Heart left ventricle (tissue), 16 donors: ENCODE measurements around the gene CASZ1. TPM values are rescaled to one million over a fixed set of nuclear protein-coding genes. Genes with fewer than 3 reads are reported as not detected.

ENCODE experiments used
- ATAC-seq, 4 donors: fragments of 200-7000 bp; cut with Tn5 transposase; one replicate each; pipeline ENCODE4 v1.9.1; 2020 to 2022; ENCODE audit warnings: moderate library complexity in 4 of 4, mild to moderate bottlenecking in 3 of 4, moderate number of reproducible peaks in 1 of 4
- DNase-seq, 5 donors: peaks; one replicate each; pipeline ENCODE4 v3.0.0-alpha.2; 2020
- H3K27ac ChIP-seq, 12 donors: fragments of 200-600 bp; sonication (generic) in 4 of 12; one replicate each; pipeline versions ENCODE4 v1.5.0 to v1.8.0; 2016 to 2022; ENCODE audit warnings: mild to moderate bottlenecking in 2 of 12
- H3K27me3 ChIP-seq, 9 donors: fragments of 200-600 bp; sonication (generic) in 2 of 9; one replicate each; pipeline versions ENCODE4 v1.5.1 to v1.8.0; 2016 to 2022; ENCODE audit warnings: mild to moderate bottlenecking in 3 of 9
- H3K36me3 ChIP-seq, 9 donors: fragments of 200-600 bp; sonication (generic) in 2 of 9; one replicate each; pipeline versions ENCODE4 v1.5.0 to v1.8.0; 2018 to 2022; ENCODE audit warnings: mild to moderate bottlenecking in 2 of 9
- H3K4me1 ChIP-seq, 12 donors: fragments of 200-600 bp; sonication (generic) in 4 of 12; one replicate each; pipeline versions ENCODE4 v1.5.0 to v1.8.0; 2016 to 2022; ENCODE audit warnings: mild to moderate bottlenecking in 3 of 12
- H3K4me3 ChIP-seq, 12 donors: fragments of 200-600 bp; sonication (generic) in 4 of 12; one replicate each; pipeline versions ENCODE4 v1.5.0 to v1.8.0; 2017 to 2022; ENCODE audit warnings: mild to moderate bottlenecking in 9 of 12, moderate library complexity in 4 of 12
- H3K9me3 ChIP-seq, 12 donors: fragments of 200-600 bp; sonication (generic) in 4 of 12; one replicate each; pipeline versions ENCODE4 v1.5.0 to v1.8.0; 2016 to 2022; ENCODE audit warnings: mild to moderate bottlenecking in 1 of 12
- CTCF ChIP-seq, 12 donors: fragments of 200-600 bp; sonication (generic) in 4 of 12; IDR thresholded peaks; one replicate each; pipeline versions ENCODE4 v1.5.0 to v1.8.0; 2018 to 2022; ENCODE audit warnings: antibody characterized with exemption in 12 of 12, mild to moderate bottlenecking in 5 of 12
- POLR2A ChIP-seq, 2 donors: fragments of 450-650 bp; IDR thresholded peaks; one replicate each; pipeline ENCODE4 v1.6.1; 2017; ENCODE audit warnings: antibody characterized with exemption in 2 of 2, mild to moderate bottlenecking in 2 of 2, moderate library complexity in 2 of 2
- WGBS, 4 donors: extraction: QIAGEN DNeasy Blood & Tissue Kit in 2 of 4; methylation state at CpG; one replicate each; pipeline versions ENCODE4 v1.1.5 to v1.1.7; 2013 to 2018; 5-methylcytosine and 5-hydroxymethylcytosine counted together
- intact Hi-C, 10 donors: fragments of 100-400 bp; cut with DNase I; formaldehyde crosslinking; loops; one replicate each; pipeline versions ENCODE4 v1.11.1 to v1.14.2; 2022
- polyA plus RNA-seq, 2 donors: library from polyadenylated mRNA; stranded (reverse); fragments of 200-250 nt; gene quantifications; one replicate each; pipeline ENCODE4 v1.2.3, GENCODE V29; 2013
- total RNA-seq, 9 donors: library from RNA; depleted of rRNA in 2 of 9; stranded (reverse); fragments of >200 nt in 2 of 9; fragmentation: NEBNext Ultra II Directional in 3 of 9; extraction: Animal tissue kit (Norgen Biotek cat#: 25700) in 3 of 9; gene quantifications; one replicate each; pipeline versions ENCODE4 v1.1.0 to v1.2.4, GENCODE V29; 2016 to 2023
- donor health status: ischemic (EF 13 %, LVEDD 7.1; RV severe dilation, severe dysfunction).
- donor health status: healthy with polysubstance abuse.
- donor health status: DM: no; HTN: yes; CAD: no.
- donor health status: DM: no; HTN: no; CAD: no.
- donor health status: ischemic (EF 25% LVEDD 6.9; RV normal size, moderate dysfunction).
- donor health status: ischemic (EF 25% LVEDD 5.7; RV mildly dilated, moderate dysfunction).
- donor health status: healthy.
- donor health status: DM: yes; HTN: yes; CAD: no.
- donor health status: ischemic (EF 35%, LVEDD 5.7; RV mildly dilated, moderate dysfunction).
- donor health status: nonischemic (EF 11% LVEDD 7.7; RV severe dilation, severe dysfunction).
- donor health status: DM: yes; HTN: yes; CAD: no.
- donor health status: PGD.
- donor health status: ischemic (EF 29% LVEDD 5.4; RV normal size, mild dysfunction).
- donor health status: nonischemic (EF 23%, LVEDD 6.1; RV moderate dilation, normal function).

The CASZ1 gene
- total and polyA plus RNA-seq, 11 donors: 28.8 to 84.9 (median 55.0) TPM

DNA sequence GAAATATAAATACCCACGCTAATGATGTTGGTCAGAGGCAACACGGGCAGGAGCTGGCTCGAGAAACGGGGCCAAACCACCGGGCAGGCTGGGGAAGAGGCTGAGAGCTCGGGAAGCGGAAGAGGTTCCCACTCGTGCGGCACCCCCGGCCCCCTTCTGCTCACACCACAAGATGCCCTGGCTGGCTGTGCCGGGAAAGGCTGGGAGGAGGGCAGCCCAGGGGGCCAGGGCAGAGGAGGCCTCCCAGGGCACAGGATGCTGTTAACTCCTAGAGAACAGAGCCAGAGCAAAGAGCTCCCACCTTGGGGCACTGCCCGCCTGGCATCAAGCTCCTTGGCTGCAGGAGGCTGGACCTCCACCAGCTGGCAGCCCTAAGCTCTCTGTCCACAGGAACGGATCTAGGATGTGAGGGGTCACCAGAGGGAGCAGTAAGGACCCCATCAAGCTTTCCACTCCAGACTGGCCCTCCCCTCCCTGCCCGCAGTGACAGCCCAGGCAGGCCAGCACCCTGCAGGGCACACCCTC is 44.8 kb downstream of the CASZ1 start:
- Histone ChIP-seq H3K27me3 (no peaks in the 10 kb centered on the region), H3K36me3 (peaks cover 0 to 4% (median 0%) of the 10 kb centered on the region in 9 donors), H3K9me3 (no peaks in the 10 kb centered on the region), H3K4me3 (no peak overlapping the region), H3K4me1 (peaks cover 4 to 50% (median 27%) of the 10 kb centered on the region in 12 donors), H3K27ac (peak overlapping the region in 4 of 12 donors; percentile 14 to 71 (median 35))
- DNase-seq (no peak), ATAC-seq (peak in 3 of 4 donors; percentile 2 to 35 (median 31))
- WGBS, 4 donors: 45 to 52% (median 49%) methylated on average over 7 to 14 of the region's 14 CpGs
- intact Hi-C loops: loop anchor here in 1 of 10 donors (5.0 to 10.0 kb wide), 2 partner anchors 36 to 113 kb away; no protein-coding TSS in a partner anchor
- TF ChIP-seq CTCF (IDR thresholded peaks at IDR 0.05) (no peak), POLR2A (IDR thresholded peaks at IDR 0.05) (no peak)

DNA sequence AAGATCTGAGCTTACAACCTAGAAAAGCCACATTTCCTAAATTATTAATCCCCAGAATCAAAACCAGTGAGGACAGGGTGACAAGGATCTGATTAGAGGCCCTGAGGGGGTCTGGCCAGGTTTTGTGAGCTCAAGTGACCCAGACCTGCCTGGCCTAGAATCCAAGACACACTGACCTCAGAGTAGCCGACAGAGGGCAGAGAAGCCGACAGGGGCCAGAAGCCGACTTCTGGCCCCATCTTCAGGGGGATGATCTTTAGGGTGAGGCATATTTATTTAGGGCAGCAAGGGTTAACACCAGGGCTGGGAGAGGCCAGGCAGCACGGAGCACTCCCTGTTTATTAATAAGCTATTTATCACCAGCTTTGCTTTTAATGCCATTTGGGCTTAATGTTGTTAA is 45.3 kb downstream of the CASZ1 start:
- 30 to 55% (median 45%) methylated on average over 4 of the region's 4 CpGs for whole genome bisulfite sequencing, 4 donors
- Histone ChIP-seq H3K36me3 (peaks cover 0 to 4% (median 0%) of the 10 kb centered on the region in 9 donors), H3K27ac (peak overlapping the region in 3 of 12 donors; percentile 14 to 71 (median 53)), H3K9me3 (no peaks in the 10 kb centered on the region), H3K4me1 (peaks cover 0 to 50% (median 27%) of the 10 kb centered on the region in 12 donors), H3K27me3 (no peaks in the 10 kb centered on the region), H3K4me3 (no peak overlapping the region)
- DNase-seq: no peak
- intact Hi-C loops: loop anchor here in 1 of 10 donors (5.0 to 10.0 kb wide), 2 partner anchors 36 to 114 kb away; no protein-coding TSS in a partner anchor
- ATAC-seq: no peak
- TF ChIP-seq POLR2A (IDR thresholded peaks at IDR 0.05) (no peak), CTCF (IDR thresholded peaks at IDR 0.05) (no peak)

DNA sequence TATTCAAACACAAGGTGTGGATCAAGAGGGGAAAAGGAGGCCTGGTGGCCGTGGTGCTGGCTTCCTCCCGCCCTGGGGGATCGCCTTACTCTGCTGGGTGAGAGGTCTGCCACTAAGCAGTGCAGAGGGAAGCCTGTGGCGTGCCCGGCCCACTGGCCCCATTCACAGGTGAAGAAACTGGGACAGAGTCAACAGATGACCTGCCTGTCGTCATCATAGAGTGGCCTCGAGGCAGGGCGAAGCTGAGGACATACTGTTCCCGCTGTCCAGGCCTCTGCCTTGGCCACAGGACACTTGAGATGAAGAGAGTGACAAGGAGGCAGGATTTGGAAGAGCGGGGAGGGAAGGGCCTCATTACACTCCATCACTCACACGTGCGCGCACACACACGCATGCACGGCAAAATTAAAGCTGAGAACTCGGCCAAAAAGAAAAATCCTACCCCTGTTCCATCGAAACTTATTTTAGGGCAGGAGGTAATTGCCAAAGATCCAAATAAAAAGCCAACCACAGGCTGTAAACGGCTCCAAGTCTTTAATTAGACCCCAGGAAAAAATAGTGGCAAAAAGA is 50.5 kb downstream of the CASZ1 start:
- ATAC-seq (peak; percentile 55 to 91 (median 78)), DNase-seq (peak in 2 of 5 donors; percentile 58 to 89)
- Histone ChIP-seq H3K4me1 (peaks cover 0 to 65% (median 20%) of the 10 kb centered on the region in 12 donors), H3K36me3 (no peaks in the 10 kb centered on the region), H3K27me3 (no peaks in the 10 kb centered on the region), H3K27ac (peak overlapping the region in 10 of 12 donors; percentile 17 to 87 (median 60)), H3K9me3 (no peaks in the 10 kb centered on the region), H3K4me3 (no peak overlapping the region)
- intact Hi-C loops: loop anchor here in 1 of 10 donors (5.0 kb wide), 1 partner anchor 41 kb away; no protein-coding TSS in a partner anchor
- 64 to 73% (median 65%) methylated on average over 18 of the region's 18 CpGs for WGBS, 4 donors
- TF ChIP-seq POLR2A (IDR thresholded peaks at IDR 0.05) (no peak), CTCF (IDR thresholded peaks at IDR 0.05) (no peak)

DNA sequence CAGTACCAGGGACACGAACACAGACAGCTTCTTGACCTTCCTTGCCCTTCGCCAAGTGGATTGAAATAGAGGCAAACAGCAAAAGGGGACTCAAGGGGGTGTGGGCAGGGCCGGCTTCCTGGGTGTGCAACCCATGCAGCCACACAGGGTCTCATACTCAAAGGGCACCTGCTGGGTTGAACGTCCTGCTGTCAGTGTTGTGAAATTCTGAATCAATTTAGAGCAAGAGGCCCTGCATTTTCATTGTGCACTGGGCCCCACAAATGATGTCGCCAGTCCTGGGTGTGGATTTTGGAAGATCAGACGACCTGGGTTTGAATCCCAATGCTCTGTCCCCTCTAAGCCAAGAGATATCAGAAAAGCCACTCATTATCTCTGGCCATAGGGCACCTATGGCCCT is 51.1 kb downstream of the CASZ1 start:
- H3K27me3 ChIP-seq: no peaks in the 10 kb centered on the region
- peaks cover 0 to 68% (median 20%) of the 10 kb centered on the region in 12 donors for H3K4me1 ChIP-seq
- no peak for TF ChIP-seq CTCF (IDR thresholded peaks at IDR 0.05)
- H3K36me3 ChIP-seq: no peaks in the 10 kb centered on the region
- intact Hi-C loops: loop anchor here in 1 of 10 donors (5.0 kb wide), 1 partner anchor 42 kb away; no protein-coding TSS in a partner anchor
- ATAC-seq (peak in 1 of 4 donors; percentile 3), DNase-seq (no peak)
- 61 to 79% (median 67%) methylated on average over 6 of the region's 6 CpGs for WGBS, 4 donors
- H3K9me3 ChIP-seq: no peaks in the 10 kb centered on the region
- H3K27ac ChIP-seq: peak overlapping the region in 10 of 12 donors; percentile 17 to 87 (median 60)
- H3K4me3 ChIP-seq: no peak overlapping the region
